Neural progenitor cell (in vitro differentiated cells): ENCODE measurements around the gene GFRA4. TPM values are rescaled to one million over a fixed set of nuclear protein-coding genes. Genes with fewer than 3 reads are reported as not detected.

ENCODE experiments used
- DNase-seq: peaks from one replicate; pipeline ENCODE4 v3.0.0-alpha.2; 2016; ENCODE audit warnings: low spot score
- H2AFZ ChIP-seq: fragments of 200-600 bp; sonication (generic); replicated peaks from 2 replicates; pipeline ENCODE4 v1.6.1; 2016; ENCODE audit warnings: antibody characterized with exemption
- H3F3A ChIP-seq: fragments of 200-600 bp; sonication (generic); 2 replicates; pipeline ENCODE4 v1.6.1; 2016; ENCODE audit warnings: antibody characterized with exemption, low read depth
- H3K27ac ChIP-seq: fragments of 200-600 bp; sonication (generic); 2 replicates; pipeline ENCODE4 v1.5.1; 2016; ENCODE audit warnings: mild to moderate bottlenecking
- H3K27me3 ChIP-seq: fragments of 200-600 bp; sonication (generic); 2 replicates; pipeline ENCODE4 v1.6.1; 2016; ENCODE audit warnings: mild to moderate bottlenecking, moderate library complexity
- H3K36me3 ChIP-seq: fragments of 200-600 bp; sonication (generic); 2 replicates; pipeline ENCODE4 v1.5.1; 2016
- H3K4me1 ChIP-seq: fragments of 200-600 bp; sonication (generic); 2 replicates; pipeline ENCODE4 v1.6.1; 2016; ENCODE audit warnings: mixed run types
- H3K4me2 ChIP-seq: fragments of 200-600 bp; sonication (generic); 2 replicates; pipeline ENCODE4 v1.6.1; 2016
- H3K4me3 ChIP-seq: fragments of 200-600 bp; sonication (generic); 2 replicates; pipeline ENCODE4 v1.5.1; 2016
- H3K79me2 ChIP-seq: fragments of 200-600 bp; sonication (generic); 2 replicates; pipeline ENCODE4 v1.6.1; 2016; ENCODE audit warnings: low read depth
- H3K9ac ChIP-seq: fragments of 200-600 bp; sonication (generic); 2 replicates; pipeline ENCODE4 v1.6.1; 2016
- H3K9me3 ChIP-seq: fragments of 200-600 bp; sonication (generic); 2 replicates; pipeline ENCODE4 v1.5.1; 2016; ENCODE audit warnings: low read depth
- H4K20me1 ChIP-seq: fragments of 200-600 bp; sonication (generic); 2 replicates; pipeline ENCODE4 v1.6.1; 2016; ENCODE audit warnings: low read depth
- H3K27ac Mint-ChIP-seq: 3 replicates; pipeline ENCODE4 v1.8.0; 2021; ENCODE audit warnings: mixed read lengths
- H3K27me3 Mint-ChIP-seq: 2 replicates; pipeline ENCODE4 v1.8.0; 2022; ENCODE audit warnings: low read depth, mild to moderate bottlenecking, inconsistent platforms, moderate library complexity, mixed read lengths; ENCODE audit not compliant: insufficient read depth
- H3K36me3 Mint-ChIP-seq: 3 replicates; pipeline ENCODE4 v1.8.0; 2021; ENCODE audit warnings: mixed read lengths
- H3K4me1 Mint-ChIP-seq: 3 replicates; pipeline ENCODE4 v1.8.0; 2021; ENCODE audit warnings: mixed read lengths
- H3K4me3 Mint-ChIP-seq: 3 replicates; pipeline ENCODE4 v1.8.0; 2021; ENCODE audit warnings: mild to moderate bottlenecking, moderate library complexity, mixed read lengths
- H3K9me3 Mint-ChIP-seq: 3 replicates; pipeline ENCODE4 v1.8.0; 2020; ENCODE audit warnings: mixed read lengths
- EZH2 ChIP-seq: fragments of 200-600 bp; sonication (generic); IDR thresholded peaks from 2 replicates; pipeline ENCODE4 v1.6.1; 2017; ENCODE audit warnings: antibody characterized with exemption, mild to moderate bottlenecking, moderate library complexity
- EZH2phosphoT487 ChIP-seq: fragments of 200-600 bp; sonication (generic); IDR thresholded peaks from 2 replicates; pipeline ENCODE4 v1.6.1; 2017; ENCODE audit warnings: antibody characterized with exemption
- total RNA-seq: library from RNA; depleted of rRNA; stranded (reverse); fragments of >200 nt; gene quantifications from 2 replicates; pipeline ENCODE4 v1.2.3, GENCODE V29; 2015; ENCODE audit warnings: low replicate concordance
- TF ChIP-seq, protein P1 (sequence below): fragments of 200-600 bp; sonication (generic); IDR thresholded peaks from 2 replicates; pipeline ENCODE4 v1.5.1; 2017; ENCODE audit warnings: antibody characterized with exemption, mild to moderate bottlenecking

Gene GFRA4
- total RNA-seq, 1 donor from 2014 or later, result not detected

DNA sequence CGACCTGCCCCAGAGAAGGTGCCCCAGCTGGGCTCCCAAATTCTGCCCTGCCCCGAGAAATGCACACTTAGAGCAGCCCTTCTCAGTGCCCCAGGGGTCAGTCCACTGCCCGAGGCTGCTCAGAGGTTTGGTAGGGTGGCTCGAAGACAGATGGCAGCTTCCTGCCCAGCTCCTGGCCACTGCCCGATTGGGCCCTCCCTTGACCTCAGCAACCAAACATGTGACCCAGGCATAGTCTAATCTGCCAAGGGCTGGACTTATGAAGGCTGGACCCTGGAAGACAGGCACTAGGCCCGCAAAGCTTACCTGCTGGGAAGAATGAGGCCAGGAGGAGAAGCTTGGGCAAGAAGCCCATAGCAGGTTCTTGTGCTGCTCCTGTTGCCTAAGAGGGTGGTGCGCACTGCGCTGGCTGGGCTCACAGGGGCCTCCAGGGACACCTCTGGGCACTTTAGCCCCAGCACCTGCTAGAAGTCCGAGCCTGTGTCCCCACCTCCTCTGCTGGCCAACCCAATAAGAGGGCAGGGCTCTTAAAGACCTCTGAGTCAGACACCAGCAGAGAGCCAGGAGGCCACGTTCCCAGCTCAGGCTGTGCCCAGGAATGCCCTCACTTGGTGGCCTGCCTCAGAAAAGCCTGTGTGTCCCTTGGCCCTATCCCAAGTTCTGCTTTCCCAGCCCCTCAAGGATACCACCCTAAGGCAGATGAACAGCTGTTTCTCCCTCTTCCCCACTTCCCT is 43.7 kb upstream of the GFRA4 start:
- Mint-ChIP-seq H3K4me3 (no peak overlapping the region), H3K27me3 (peaks cover 2% of the 10 kb centered on the region), H3K36me3 (no peaks in the 10 kb centered on the region), H3K4me1 (no peaks in the 10 kb centered on the region), H3K9me3 (no peaks in the 10 kb centered on the region), H3K27ac (no peak overlapping the region)
- no peak overlapping the region for H3K27ac ChIP-seq
- H3K9me3 ChIP-seq, result no peaks in the 10 kb centered on the region
- H3K4me1 ChIP-seq, result no peaks in the 10 kb centered on the region
- no peak overlapping the region for H3K4me3 ChIP-seq
- H2AFZ ChIP-seq, result no peak overlapping the region
- no peaks in the 10 kb centered on the region for H3F3A ChIP-seq
- H3K27me3 ChIP-seq, result no peaks in the 10 kb centered on the region
- TF ChIP-seq EZH2phosphoT487, result no peak
- TF ChIP-seq EZH2, result no peak
- TF ChIP-seq, protein P1, sequence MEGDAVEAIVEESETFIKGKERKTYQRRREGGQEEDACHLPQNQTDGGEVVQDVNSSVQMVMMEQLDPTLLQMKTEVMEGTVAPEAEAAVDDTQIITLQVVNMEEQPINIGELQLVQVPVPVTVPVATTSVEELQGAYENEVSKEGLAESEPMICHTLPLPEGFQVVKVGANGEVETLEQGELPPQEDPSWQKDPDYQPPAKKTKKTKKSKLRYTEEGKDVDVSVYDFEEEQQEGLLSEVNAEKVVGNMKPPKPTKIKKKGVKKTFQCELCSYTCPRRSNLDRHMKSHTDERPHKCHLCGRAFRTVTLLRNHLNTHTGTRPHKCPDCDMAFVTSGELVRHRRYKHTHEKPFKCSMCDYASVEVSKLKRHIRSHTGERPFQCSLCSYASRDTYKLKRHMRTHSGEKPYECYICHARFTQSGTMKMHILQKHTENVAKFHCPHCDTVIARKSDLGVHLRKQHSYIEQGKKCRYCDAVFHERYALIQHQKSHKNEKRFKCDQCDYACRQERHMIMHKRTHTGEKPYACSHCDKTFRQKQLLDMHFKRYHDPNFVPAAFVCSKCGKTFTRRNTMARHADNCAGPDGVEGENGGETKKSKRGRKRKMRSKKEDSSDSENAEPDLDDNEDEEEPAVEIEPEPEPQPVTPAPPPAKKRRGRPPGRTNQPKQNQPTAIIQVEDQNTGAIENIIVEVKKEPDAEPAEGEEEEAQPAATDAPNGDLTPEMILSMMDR, result no peak
- DNase-seq, result no peak
- H3K36me3 ChIP-seq, result no peaks in the 10 kb centered on the region
- H3K79me2 ChIP-seq, result no peaks in the 10 kb centered on the region
- H3K9ac ChIP-seq, result no peak overlapping the region
- no peak overlapping the region for H3K4me2 ChIP-seq
- H4K20me1 ChIP-seq, result no peaks in the 10 kb centered on the region

DNA sequence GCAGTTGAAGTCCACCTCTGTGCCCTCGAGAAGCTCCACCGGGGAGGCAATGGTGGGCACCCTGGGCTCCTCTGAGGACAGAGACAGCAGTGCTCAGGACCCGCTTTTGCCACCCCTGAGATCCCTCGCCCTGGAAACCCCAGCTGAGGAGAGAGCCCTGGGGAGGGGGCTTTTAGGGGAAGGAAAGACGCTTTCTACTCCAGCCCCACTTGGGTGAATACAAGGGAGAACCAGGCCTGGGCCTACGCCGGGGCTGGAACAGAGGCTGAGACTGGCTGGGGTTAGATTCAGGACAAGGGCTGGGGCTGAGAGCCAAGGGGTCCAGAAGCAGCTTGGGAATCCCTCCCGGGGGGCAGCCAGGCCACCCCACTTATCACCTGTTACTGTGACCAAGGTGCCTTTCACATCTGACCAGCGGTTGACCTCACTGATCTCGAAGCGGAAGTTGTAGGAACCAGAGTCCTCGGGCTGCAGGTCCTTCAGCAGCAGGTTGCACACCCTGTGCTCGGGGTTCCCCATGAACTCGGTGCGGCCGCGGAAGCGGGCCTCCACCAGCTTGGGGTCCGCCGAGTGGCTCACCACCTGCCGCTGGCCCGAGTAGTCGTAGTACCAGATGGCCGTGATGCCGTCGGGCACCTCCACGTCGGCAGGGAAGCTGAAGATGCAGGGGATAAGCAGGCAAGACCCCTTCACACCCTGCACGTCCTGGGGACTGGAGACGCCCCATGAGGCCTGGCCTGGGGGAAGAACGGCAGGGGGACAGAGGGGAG is 43.0 kb upstream of the GFRA4 start:
- Histone ChIP-seq H3K36me3 (no peaks in the 10 kb centered on the region), H3K9ac (no peak overlapping the region), H3F3A (no peaks in the 10 kb centered on the region), H3K4me1 (no peaks in the 10 kb centered on the region), H3K4me2 (no peak overlapping the region), H3K27ac (no peak overlapping the region), H4K20me1 (no peaks in the 10 kb centered on the region), H3K4me3 (no peak overlapping the region), H3K9me3 (no peaks in the 10 kb centered on the region), H3K79me2 (no peaks in the 10 kb centered on the region), H3K27me3 (no peaks in the 10 kb centered on the region), H2AFZ (no peak overlapping the region)
- Mint-ChIP-seq H3K27me3 (peaks cover 2% of the 10 kb centered on the region), H3K9me3 (no peaks in the 10 kb centered on the region), H3K27ac (no peak overlapping the region), H3K4me1 (no peaks in the 10 kb centered on the region), H3K4me3 (no peak overlapping the region), H3K36me3 (no peaks in the 10 kb centered on the region)
- no peak for TF ChIP-seq EZH2phosphoT487
- TF ChIP-seq EZH2, result no peak
- TF ChIP-seq, protein P1, result no peak
- DNase-seq, result no peak

DNA sequence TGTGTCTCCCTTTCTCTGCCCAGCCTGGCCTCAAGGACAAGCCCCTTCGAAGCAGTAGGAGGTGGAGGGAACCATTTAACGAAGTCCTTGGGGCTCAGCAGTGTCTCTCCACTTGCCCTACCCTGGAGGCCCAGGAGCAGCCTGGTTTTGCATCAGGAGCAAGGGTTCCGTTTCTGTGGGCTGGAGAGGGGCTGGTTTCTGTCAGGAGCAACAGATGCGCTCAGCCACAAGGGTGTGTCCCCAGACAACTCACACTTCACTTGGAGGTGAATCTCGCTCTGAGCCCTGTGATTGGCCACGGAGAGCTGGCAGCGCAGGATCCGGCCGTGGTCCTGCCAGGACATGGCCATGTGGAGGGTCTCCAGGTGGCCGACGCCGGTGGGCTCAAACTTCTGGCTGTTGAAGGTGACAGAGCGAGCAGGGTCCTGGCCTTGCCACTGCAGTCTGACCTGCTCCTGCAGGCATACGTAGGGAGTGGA is 42.3 kb upstream of the GFRA4 start:
- no peaks in the 10 kb centered on the region for H3K9me3 Mint-ChIP-seq
- Histone ChIP-seq H3K9me3 (no peaks in the 10 kb centered on the region), H3K79me2 (no peaks in the 10 kb centered on the region), H3K27ac (no peak overlapping the region), H3F3A (no peaks in the 10 kb centered on the region), H2AFZ (no peak overlapping the region), H3K4me3 (no peak overlapping the region), H4K20me1 (no peaks in the 10 kb centered on the region), H3K27me3 (no peaks in the 10 kb centered on the region), H3K36me3 (no peaks in the 10 kb centered on the region), H3K4me2 (no peak overlapping the region), H3K9ac (no peak overlapping the region), H3K4me1 (no peaks in the 10 kb centered on the region)
- no peaks in the 10 kb centered on the region for H3K4me1 Mint-ChIP-seq
- no peaks in the 10 kb centered on the region for H3K36me3 Mint-ChIP-seq
- no peak for DNase-seq
- no peak overlapping the region for H3K27ac Mint-ChIP-seq
- H3K4me3 Mint-ChIP-seq, result no peak overlapping the region
- TF ChIP-seq, protein P1, result no peak
- no peak for TF ChIP-seq EZH2
- TF ChIP-seq EZH2phosphoT487, result no peak
- peaks cover 2% of the 10 kb centered on the region for H3K27me3 Mint-ChIP-seq
